GM19372 (cell line): ENCODE results near the gene C11orf68.
A peak's percentile ranks its signal among the peaks of the same experiment; 100 is the strongest.
"Not testable (repeated sequence)": the region's sequence is repeated elsewhere in the genome, so short reads cannot be mapped to it uniquely, and the experiment has no call there.

Experiments
- ATAC-seq: cut with Tn5 transposase; IDR thresholded peaks from one replicate; pipeline ENCODE4 v1.9.1; 2021; ENCODE audit warnings: mild to moderate bottlenecking, low read depth, moderate library complexity; ENCODE audit not compliant: unreplicated experiment

C11orf68 gene

GRCh38 chr11:65892137-65892540, 26.7 kb downstream of the C11orf68 start:
- ATAC-seq, result not testable (repeated sequence)

DNA sequence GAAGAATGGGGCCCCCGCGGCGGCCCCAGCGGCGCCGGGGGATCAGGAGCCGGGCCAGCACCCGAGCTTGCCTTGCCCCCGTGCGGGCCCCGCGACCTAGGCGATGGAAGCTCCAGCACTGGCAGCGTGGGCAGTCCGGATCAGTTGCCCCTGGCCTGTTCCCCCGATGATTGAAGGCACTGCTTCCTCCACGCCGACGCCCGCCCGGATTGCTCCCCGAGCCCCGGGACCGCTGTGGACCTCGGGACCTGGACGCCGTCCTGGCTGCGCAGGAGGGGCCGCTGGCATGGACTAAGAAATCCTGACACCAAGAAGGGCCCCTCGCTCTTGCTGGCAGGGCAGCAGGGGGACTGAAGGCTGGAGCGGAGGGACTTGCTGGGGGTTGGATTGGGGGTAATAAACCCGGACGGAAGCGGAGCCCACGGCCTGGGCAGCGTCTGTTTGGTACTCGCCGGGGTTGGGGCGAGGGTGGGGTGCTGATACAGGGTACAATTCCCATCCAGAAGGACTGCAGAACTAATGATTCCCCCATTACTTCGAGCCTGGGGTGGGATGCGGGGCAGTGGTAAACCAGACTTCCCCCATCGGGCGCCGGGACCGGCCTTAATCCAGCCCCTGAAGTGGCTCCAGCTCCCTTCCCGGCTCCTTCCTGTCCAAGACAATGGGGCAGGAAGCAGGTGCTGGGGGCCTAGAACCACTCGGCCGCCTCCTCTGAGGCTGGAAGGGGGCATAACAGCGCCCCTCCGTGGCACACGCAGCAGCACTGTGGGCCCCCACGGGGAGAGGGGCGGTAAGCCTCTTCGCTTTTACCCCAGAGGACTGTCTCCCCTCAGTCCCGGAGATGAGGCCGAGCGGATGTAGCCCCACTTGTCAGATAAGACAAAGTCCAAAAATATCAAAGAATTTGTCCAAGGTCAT, 27.4 kb downstream of the C11orf68 start:
- ATAC-seq, result no peak

- ATAC-seq, result peak; percentile 48
Observed at GRCh38 chr11:65890324-65891218, 28.3 kb downstream of the C11orf68 start, which contains the start of gene CCDC85B. Gene CCDC85B, plus strand, starts transcription at chr11:65890673. Its CDS starts 111 bp downstream, at chr11:65890784.

DNA sequence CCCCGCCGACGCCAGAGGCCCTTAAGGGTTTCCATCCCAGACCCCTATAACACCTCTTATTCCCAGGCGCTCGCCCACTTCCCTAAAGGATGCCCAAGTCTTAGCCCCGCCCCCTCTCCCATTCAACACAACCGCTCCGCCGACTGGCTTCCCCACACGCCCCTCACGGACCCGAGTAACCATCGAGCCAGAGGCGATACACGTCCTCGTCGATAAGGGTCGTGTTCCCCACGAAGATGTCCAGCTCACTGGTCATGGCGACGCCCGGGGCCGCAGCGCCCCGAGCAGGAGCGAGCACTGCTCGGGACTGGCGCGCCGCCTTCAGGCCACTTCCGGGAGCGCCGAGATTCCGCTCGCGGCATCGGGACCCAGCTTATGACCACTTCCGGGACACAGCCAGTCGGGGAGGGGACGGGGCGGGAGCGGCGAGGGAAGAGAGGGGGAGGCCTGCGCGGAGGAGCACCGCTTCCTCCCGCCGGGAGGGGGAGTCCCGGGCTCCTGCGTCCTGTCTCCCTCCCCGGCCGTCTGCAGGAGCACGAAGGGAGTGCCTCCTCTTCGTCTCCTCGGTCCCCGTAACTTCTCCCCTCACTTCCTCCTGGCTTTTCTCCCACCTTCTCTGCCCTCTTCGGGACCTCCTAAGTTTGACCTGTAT, 30.6 kb downstream of the C11orf68 start, which contains the start of gene FIBP:
Gene FIBP (minus strand): TSS at position 309 of the 652 bp plus-strand sequence. CDS start 53 bp downstream, at position 256.
- peak; percentile 52 for ATAC-seq

DNA sequence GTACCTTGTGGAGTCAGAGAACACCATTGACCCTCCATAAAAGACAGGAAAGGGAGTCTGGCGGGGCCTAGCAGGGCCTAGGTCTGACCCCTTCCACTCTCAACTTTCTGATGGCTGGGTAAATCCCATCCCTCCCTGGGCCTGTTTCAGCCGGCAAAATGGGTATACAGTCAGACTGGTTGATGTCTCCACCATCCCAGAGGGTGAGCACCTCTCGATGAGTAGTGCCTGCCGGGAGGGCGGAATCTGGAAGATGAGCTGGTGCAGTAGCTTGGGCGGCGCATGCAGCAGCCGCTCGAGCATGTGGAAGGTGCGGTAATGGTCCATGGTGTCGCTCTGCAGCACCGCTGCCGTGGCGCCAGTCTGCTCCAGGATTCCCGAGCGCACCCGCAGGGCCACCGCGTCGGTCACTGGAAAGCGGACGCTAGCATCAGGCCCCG, 31.1 kb downstream of the C11orf68 start:
- ATAC-seq, result no peak

DNA sequence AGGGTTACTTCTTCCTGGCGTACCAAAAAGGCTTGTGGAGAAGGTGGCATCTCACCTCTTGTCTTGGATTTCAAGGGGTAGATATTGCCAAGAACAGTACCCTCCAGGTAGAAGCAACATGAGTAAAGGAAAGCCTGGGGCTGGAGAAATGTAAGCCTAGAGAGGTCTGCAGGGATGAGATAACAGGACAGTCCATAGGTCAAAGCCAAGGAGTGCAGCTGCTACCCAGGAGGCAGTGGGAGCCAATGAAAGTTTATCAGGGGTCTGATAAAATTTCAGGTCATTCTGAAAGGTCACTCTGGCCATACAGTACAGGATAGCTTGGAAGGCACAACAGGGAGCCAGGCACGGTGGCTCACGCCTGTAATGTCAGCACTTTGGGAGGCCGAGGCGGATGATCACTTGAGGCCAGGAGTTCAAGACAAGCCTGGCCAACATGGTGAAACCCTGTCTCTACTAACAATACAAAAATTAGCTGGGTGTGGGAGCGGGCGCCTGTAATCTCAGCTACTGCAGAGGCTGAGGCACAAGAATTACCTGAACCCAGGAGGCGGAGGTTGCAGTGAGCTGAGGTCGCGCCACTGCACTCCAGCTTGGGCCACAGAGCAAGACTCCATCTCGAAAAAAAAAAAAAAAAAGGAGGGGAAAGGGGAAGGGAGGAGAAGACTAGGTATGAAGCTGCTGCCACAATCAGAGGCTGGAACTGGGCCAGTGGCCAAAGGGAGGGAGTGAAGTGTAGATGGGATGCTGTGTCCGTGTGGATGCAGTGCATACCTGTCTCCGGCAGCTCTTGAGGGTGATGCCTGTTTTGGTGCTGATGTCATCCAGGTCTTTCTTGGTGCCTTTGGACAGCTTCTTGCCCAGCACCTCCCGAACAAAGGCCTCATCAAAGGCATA, 31.8 kb downstream of the C11orf68 start:
- ATAC-seq, result no peak

GRCh38 chr11:65885808-65886536, 32.9 kb downstream of the C11orf68 start:
- ATAC-seq, result no peak

DNA sequence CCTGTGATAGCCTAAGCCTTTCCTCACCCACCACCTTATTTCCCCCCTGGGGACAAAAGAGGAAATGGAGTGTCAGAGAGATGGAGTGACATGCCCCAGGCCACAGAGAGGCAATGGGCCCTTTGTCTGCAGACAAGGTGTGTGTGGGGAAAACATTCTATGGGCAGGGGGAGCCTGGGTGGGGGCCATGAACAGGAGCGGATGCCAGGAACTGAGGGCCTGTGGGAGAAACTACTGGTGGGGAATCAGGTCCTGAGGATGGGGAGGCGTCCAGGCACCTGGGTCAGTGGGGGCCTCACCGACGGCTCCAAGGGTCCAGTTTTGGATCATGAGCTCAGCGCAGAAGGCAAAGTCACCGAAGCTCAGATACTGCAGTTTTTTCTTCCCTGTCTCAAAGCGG, 33.6 kb downstream of the C11orf68 start:
- ATAC-seq, result no peak

- no peak for ATAC-seq
Observed at GRCh38 chr11:65884716-65885092, 34.2 kb downstream of the C11orf68 start.

DNA sequence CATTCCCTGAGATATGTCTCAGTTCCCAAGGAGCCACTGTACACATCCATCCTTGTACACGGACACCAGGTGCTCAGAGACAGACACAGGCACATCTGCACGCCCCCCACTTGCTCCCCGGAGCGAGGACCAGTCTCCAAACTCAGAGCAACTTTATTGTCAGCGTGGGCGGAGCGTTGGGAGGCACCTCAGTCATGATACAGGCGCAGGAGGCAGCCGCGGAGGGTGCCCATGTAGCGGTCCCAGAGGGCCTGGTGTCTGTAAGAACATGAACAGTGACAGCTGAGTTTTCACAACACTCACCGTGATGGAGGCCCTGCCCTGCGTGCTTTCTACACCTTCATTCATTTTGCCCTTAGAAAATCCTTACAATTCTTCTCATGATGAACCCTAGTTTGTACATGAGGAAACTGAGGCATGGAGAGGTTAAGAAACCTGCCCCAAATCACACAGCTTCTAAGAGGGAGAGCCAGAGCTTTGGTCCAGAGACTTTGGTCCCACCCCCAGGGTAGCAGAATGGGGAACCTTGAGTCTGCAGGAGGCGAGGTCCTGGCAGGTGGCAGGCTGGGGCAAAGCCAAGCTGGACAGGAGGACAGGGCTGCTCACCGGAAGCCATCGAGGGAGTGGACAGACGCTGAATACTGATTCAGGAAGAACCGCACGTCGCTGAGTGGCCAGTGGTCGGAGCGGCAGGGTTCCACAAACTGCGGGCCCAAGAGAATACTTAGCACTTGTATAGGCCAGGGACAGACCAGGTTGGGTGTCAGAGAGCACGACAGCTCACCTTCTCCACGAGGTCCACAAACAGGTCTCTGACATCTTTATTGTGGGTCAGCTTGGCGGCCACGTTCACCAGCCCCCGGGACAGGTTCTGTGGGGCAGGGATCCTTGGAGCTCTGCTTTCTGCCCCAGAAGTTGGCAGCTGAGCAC, 34.8 kb downstream of the C11orf68 start:
- ATAC-seq, result no peak

GRCh38 chr11:65883058-65883761, 35.7 kb downstream of the C11orf68 start:
- no peak for ATAC-seq

GRCh38 chr11:65882120-65883057, 36.5 kb downstream of the C11orf68 start:
- no peak for ATAC-seq

GRCh38 chr11:65880844-65881421, 37.9 kb downstream of the C11orf68 start:
- ATAC-seq, result no peak

- no peak for ATAC-seq
Observed at GRCh38 chr11:65880027-65880426, 38.8 kb downstream of the C11orf68 start.

DNA sequence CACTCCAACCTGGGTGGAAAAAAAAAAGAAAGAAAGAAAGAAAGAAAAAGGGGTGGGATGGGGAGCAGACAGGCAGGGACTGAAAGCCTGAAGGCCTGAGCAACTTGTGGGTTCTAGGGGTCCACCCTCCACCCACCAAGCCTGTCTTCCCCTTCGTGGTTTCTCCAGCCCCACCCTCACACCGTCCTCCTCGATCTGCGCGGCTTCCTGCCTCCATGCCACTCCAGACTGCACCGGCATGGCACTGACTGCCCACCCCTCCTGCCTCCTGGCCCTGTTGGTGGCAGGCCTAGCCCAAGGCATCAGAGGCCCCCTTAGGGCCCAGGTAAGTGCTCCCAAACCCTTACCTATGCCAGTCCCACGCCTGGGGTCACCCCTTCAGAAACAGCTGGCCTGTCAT, 39.2 kb downstream of the C11orf68 start, which contains the start of gene CTSW:
Gene CTSW (plus strand): TSS at position 221 of the 400 bp plus-strand sequence. CDS start 18 bp downstream, at position 239.
- ATAC-seq, result no peak
